Adrenal gland (tissue), 12 donors: ENCODE data around the gene ALG9. TPM values are rescaled to one million over a fixed set of nuclear protein-coding genes. Genes with fewer than 3 reads are reported as not detected.

Experiments used
- DNase-seq, 7 donors: peaks; one replicate each; pipeline ENCODE4 v3.0.0-alpha.2; 2019 to 2020
- H3K27ac ChIP-seq, 5 donors: fragments of 200-600 bp; sonication (generic) in 4 of 5; 1 replicate in 3 of 5; 2 replicates in 2 of 5; pipeline versions ENCODE4 v1.5.1 to v1.8.0; 2016 to 2020; ENCODE audit warnings: mild to moderate bottlenecking in 1 of 5
- H3K27me3 ChIP-seq: fragments of 200-600 bp; 2 replicates; pipeline ENCODE4 v1.8.0; 2021
- H3K36me3 ChIP-seq, 2 donors: fragments of 200-600 bp; replicated peaks in 1 of 2; 1 replicate in 1 of 2; 2 replicates in 1 of 2; pipeline versions ENCODE4 v1.5.1 to v1.8.0; 2018 to 2022
- H3K4me1 ChIP-seq, 2 donors: fragments of 200-600 bp; replicated peaks in 1 of 2; 1 replicate in 1 of 2; 2 replicates in 1 of 2; pipeline versions ENCODE4 v1.5.1 to v1.8.0; 2018 to 2021
- H3K4me3 ChIP-seq, 4 donors: fragments of 200-600 bp; sonication (generic) in 3 of 4; one replicate each; pipeline ENCODE4 v1.5.1; 2016 to 2018
- H3K9me3 ChIP-seq, 3 donors: fragments of 200-600 bp; sonication (generic) in 1 of 3; replicated peaks in 1 of 3; 1 replicate in 2 of 3; 2 replicates in 1 of 3; pipeline versions ENCODE4 v1.5.1 to v1.8.0; 2016 to 2021
- POLR2A ChIP-seq, 2 donors: fragments of 450-650 bp; IDR thresholded peaks; one replicate each; pipeline ENCODE4 v1.6.1; 2017; ENCODE audit warnings: antibody characterized with exemption in 2 of 2, mild to moderate bottlenecking in 2 of 2, moderate library complexity in 1 of 2
- WGBS, 4 donors: extraction: QIAGEN DNeasy Blood & Tissue Kit in 2 of 4; methylation state at CpG; one replicate each; pipeline versions ENCODE4 v1.1.5 to v1.1.7; 2013 to 2017; 5-methylcytosine and 5-hydroxymethylcytosine counted together
- intact Hi-C, 2 donors: fragments of 100-400 bp; cut with DNase I; formaldehyde crosslinking; loops; one replicate each; pipeline versions ENCODE4 v1.14.1 to v1.15.0; 2022 to 2023
- polyA plus RNA-seq, 3 donors: library from polyadenylated mRNA; stranded (reverse); fragments of 200-250 nt in 2 of 3; fragments of 350-450 nt in 1 of 3; fragmentation: Illumina TruSeq in 1 of 3; extraction: RNeasy Lipid Tissue Mini Kit (QIAGEN cat#74804) in 1 of 3; gene quantifications; one replicate each; pipeline ENCODE4 v1.2.3, GENCODE V29; 2013 to 2014
- total RNA-seq, 9 donors: library from RNA; depleted of rRNA in 4 of 9; stranded (reverse); fragments of >200 nt in 4 of 9; fragments of 120-200 nt in 1 of 9; fragmentation: NEBNext Ultra II Directional in 1 of 9; extraction: Animal tissue kit (Norgen Biotek cat#: 25700) in 1 of 9; gene quantifications; one replicate each; pipeline versions ENCODE4 v1.1.0 to v1.2.4, GENCODE V29; 2013 to 2023
- TF ChIP-seq, protein P1 (sequence below), 6 experiments: fragments of 450-650 bp in 4 of 6; fragments of 200-600 bp in 2 of 6; sonication (generic) in 1 of 6; IDR thresholded peaks; 1 replicate in 5 of 6; 2 replicates in 1 of 6; pipeline versions ENCODE4 v1.5.1 to v1.8.0; 2016 to 2021; ENCODE audit warnings: antibody characterized with exemption in 6 of 6, mild to moderate bottlenecking in 2 of 6, moderate library complexity in 1 of 6
- donor health status: healthy with polysubstance abuse.
- donor health status: Bipolar disorder and iron deficiency.
- donor health status: DM: yes; HTN: yes; CAD: no.
- donor health status: DM: no; HTN: no; CAD: no.
- donor health status: DM: no; HTN: no; CAD: no.
- donor health status: DM: yes; HTN: yes; CAD: no.

ALG9 gene
- total and polyA plus RNA-seq, 12 donors: 23.6 to 53.6 (median 31.2) TPM

DNA sequence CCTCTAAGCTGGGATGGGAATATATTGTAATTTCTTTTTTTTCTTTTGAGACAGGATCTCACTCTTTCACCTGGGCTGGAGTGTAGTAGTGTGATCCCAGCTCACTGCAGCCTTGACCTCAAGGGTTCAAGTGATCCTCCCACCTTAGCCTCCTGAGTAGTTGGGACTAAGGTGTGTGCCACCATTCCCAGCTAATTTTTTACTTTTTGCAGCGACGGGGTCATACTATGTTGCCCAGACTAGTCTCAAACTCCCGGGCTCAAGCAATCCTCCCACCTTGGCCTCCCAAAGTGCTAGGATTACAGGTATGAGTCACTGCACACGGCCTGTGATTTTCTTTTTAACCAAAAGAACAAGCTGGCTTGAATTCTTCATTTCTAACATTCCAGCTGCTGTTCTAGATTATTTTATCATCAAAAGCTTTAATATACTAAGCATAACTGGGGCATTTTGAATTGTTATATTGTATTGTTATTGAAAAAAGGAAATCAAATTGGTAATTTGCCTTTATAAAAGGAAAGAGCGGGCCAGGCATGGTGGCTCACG is 78.4 kb downstream of the ALG9 start:
- DNase-seq: no peak
- WGBS, 4 donors: 80 to 87% (median 86%) methylated on average over 6 of the region's 6 CpGs
- H3K4me1 ChIP-seq: peaks cover 4 to 32% of the 10 kb centered on the region in 2 donors
- no peaks in the 10 kb centered on the region for H3K36me3 ChIP-seq
- no peaks in the 10 kb centered on the region for H3K27me3 ChIP-seq
- intact Hi-C loops: no loop called here
- H3K27ac ChIP-seq: peak overlapping the region; percentile 43 to 86 (median 60)
- H3K9me3 ChIP-seq: no peaks in the 10 kb centered on the region
- TF ChIP-seq, protein P1, sequence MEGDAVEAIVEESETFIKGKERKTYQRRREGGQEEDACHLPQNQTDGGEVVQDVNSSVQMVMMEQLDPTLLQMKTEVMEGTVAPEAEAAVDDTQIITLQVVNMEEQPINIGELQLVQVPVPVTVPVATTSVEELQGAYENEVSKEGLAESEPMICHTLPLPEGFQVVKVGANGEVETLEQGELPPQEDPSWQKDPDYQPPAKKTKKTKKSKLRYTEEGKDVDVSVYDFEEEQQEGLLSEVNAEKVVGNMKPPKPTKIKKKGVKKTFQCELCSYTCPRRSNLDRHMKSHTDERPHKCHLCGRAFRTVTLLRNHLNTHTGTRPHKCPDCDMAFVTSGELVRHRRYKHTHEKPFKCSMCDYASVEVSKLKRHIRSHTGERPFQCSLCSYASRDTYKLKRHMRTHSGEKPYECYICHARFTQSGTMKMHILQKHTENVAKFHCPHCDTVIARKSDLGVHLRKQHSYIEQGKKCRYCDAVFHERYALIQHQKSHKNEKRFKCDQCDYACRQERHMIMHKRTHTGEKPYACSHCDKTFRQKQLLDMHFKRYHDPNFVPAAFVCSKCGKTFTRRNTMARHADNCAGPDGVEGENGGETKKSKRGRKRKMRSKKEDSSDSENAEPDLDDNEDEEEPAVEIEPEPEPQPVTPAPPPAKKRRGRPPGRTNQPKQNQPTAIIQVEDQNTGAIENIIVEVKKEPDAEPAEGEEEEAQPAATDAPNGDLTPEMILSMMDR (IDR thresholded peaks at IDR 0.05): no peak
- no peak for TF ChIP-seq POLR2A (IDR thresholded peaks at IDR 0.05)
- H3K4me3 ChIP-seq: no peak overlapping the region

DNA sequence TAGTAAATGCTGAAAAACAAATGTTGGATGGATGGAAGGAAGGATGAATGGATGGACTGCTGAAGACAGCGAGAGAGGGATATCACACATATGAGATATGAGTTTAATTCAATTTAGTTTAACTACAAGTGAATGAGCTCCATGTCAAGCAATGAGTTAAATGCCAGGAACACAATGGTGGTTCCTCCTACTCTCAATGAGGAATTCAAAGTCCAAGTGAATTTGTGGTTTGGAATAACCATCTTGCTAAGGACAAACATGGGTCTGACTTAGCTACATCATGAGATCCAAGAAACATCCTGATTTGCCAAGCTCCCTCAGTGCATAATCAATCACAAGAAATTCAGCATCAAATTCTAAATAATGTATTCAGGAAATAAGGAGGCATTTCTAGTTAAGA is 79.1 kb downstream of the ALG9 start:
- Histone ChIP-seq H3K4me1 (peaks cover 4 to 37% of the 10 kb centered on the region in 2 donors), H3K4me3 (no peak overlapping the region), H3K27me3 (no peaks in the 10 kb centered on the region), H3K36me3 (no peaks in the 10 kb centered on the region), H3K27ac (peak overlapping the region in 1 of 5 donors; percentile 86), H3K9me3 (no peaks in the 10 kb centered on the region)
- TF ChIP-seq, protein P1 (IDR thresholded peaks at IDR 0.05): no peak
- TF ChIP-seq POLR2A (IDR thresholded peaks at IDR 0.05): no peak
- 98 to 100% (median 100%) methylated on average over 1 of the region's 1 CpG for whole genome bisulfite sequencing, 4 donors
- no peak for DNase-seq
- intact Hi-C loops: no loop called here

DNA sequence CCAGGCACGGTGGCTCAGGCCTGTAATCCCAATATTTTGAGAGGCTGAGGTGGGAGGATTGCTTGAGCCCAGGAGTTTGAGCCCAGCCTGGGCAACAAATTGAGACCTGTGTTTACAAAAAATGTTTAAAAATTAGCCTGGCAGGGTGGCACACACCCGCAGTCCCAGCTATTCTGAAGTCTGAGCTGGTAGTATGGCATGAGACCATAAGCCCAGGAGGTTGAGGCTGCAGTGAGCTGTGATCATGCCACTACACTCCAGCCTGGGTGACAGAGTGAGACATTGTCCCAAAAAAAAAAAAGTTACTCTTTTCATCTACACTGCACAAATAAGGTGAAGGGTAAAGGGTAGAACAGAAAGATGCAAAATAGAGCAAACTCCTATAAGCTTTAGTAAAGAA is 82.9 kb downstream of the ALG9 start:
- H3K27me3 ChIP-seq: no peaks in the 10 kb centered on the region
- TF ChIP-seq, protein P1 (IDR thresholded peaks at IDR 0.05): no peak
- no peak for TF ChIP-seq POLR2A (IDR thresholded peaks at IDR 0.05)
- 66 to 80% (median 69%) methylated on average over 2 of the region's 2 CpGs for WGBS, 4 donors
- no peaks in the 10 kb centered on the region for H3K9me3 ChIP-seq
- peaks cover 0 to 10% of the 10 kb centered on the region in 2 donors for H3K36me3 ChIP-seq
- intact Hi-C loops: no loop called here
- H3K4me1 ChIP-seq: peaks cover 4 to 10% of the 10 kb centered on the region in 2 donors
- H3K27ac ChIP-seq: peak overlapping the region in 3 of 5 donors; percentile 19 to 25 (median 20)
- DNase-seq: no peak
- H3K4me3 ChIP-seq: no peak overlapping the region

DNA sequence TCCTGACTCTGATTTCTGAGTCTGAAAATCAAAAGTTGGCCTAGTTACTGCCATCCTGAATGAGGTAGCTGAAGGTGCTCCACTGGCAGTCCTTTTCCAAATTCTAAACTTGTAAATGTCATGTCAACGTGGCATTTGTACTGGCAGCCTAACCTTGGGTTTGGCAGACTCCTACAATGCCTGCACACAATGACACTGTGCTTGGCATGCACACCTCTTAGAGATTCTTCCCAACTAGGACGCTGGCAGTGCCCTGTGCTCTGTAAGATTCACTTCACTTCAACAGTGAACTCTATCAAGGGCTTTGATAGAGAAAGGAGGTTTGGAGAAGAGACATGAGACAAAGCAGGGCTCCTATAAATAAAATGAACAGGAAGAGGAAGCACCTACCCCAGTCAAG is 83.3 kb downstream of the ALG9 start:
- TF ChIP-seq POLR2A (IDR thresholded peaks at IDR 0.05): no peak
- TF ChIP-seq, protein P1 (IDR thresholded peaks at IDR 0.05): no peak
- H3K4me3 ChIP-seq: no peak overlapping the region
- 10 to 46% (median 39%) methylated on average over 2 of the region's 2 CpGs for WGBS, 4 donors
- intact Hi-C loops: no loop called here
- H3K4me1 ChIP-seq: peaks cover 0 to 10% of the 10 kb centered on the region in 2 donors
- peaks cover 0 to 10% of the 10 kb centered on the region in 2 donors for H3K36me3 ChIP-seq
- H3K27me3 ChIP-seq: no peaks in the 10 kb centered on the region
- DNase-seq: peak; percentile 31 to 73 (median 56)
- no peaks in the 10 kb centered on the region for H3K9me3 ChIP-seq
- peak overlapping the region in 3 of 5 donors; percentile 19 to 25 (median 20) for H3K27ac ChIP-seq
